ENCODE measurements around the gene ANGPTL4.
"Not testable (repeated sequence)": the region's sequence is repeated elsewhere in the genome, so short reads cannot be mapped to it uniquely, and the experiment has no call there.

The ANGPTL4 gene

GRCh38 chr19:8371011-8371804 lies 7.3 kb downstream of the ANGPTL4 start:
- no peak overlapping the region for H3K27ac ChIP-seq (ENCODE audit: insufficient read depth in 1 of 2, low read depth in 1 of 2, low read length in 2 of 2, poor library complexity in 1 of 2, severe bottlenecking in 2 of 2)
- peaks cover 0 to 6% (median 0%) of the 10 kb centered on the region in 4 experiments for H3K36me3 ChIP-seq (ENCODE audit: control insufficient read depth in 4 of 4, insufficient read depth in 4 of 4, low read length in 3 of 4)
- H3K9me3 ChIP-seq (ENCODE audit: control extremely low read depth in 1 of 5, control insufficient read depth in 4 of 5, insufficient read depth in 2 of 5, low read depth in 1 of 5, low read length in 4 of 5) = no peaks in the 10 kb centered on the region
- peaks cover 0 to 24% (median 20%) of the 10 kb centered on the region in 4 experiments for H3K4me1 ChIP-seq (ENCODE audit: control extremely low read depth in 1 of 4, control insufficient read depth in 4 of 4, insufficient read depth in 4 of 4, low read length in 3 of 4)
- DNase-seq = peak; percentile 52 to 92 (median 85)
- ChIA-PET POLR2A (no interaction called here), CTCF (interaction anchor here (1.0 to 2.1 kb wide), 3 partner anchors 13 to 18 kb away, joined by 3 to 10 read pairs (median 3); no protein-coding TSS in a partner anchor)
- WGBS (ENCODE audit: insufficient coverage) = 78% methylated on average over 25 of the region's 28 CpGs
- H3K27me3 ChIP-seq (replicated peaks in 2 of 5; ENCODE audit: control insufficient read depth in 4 of 5, insufficient read depth in 5 of 5, low read length in 4 of 5) = peaks cover 0 to 20% (median 7%) of the 10 kb centered on the region in 5 experiments
- peak overlapping the region in 1 of 7 experiments; percentile 8 for H3K4me3 ChIP-seq (ENCODE audit: control insufficient read depth in 1 of 7, extremely low read depth in 1 of 7, insufficient read depth in 4 of 7, low read depth in 2 of 7, low read length in 6 of 7)

GRCh38 chr19:8373867-8374813 lies 10.2 kb downstream of the ANGPTL4 start:
- peaks cover 0 to 10% (median 8%) of the 10 kb centered on the region in 4 experiments for H3K4me1 ChIP-seq (ENCODE audit: control extremely low read depth in 1 of 4, control insufficient read depth in 4 of 4, insufficient read depth in 4 of 4, low read length in 3 of 4)
- CTCF ChIA-PET = interaction anchor here (0.6 kb wide), 1 partner anchor 131 kb away, joined by 3 read pairs; no protein-coding TSS in a partner anchor
- no peak overlapping the region for H3K27ac ChIP-seq (ENCODE audit: insufficient read depth in 1 of 2, low read depth in 1 of 2, low read length in 2 of 2, poor library complexity in 1 of 2, severe bottlenecking in 2 of 2)
- 97% methylated on average over 25 of the region's 26 CpGs for WGBS (ENCODE audit: insufficient coverage)
- DNase-seq = no peak
- no peaks in the 10 kb centered on the region for H3K27me3 ChIP-seq (replicated peaks in 2 of 5; ENCODE audit: control insufficient read depth in 4 of 5, insufficient read depth in 5 of 5, low read length in 4 of 5)
- H3K36me3 ChIP-seq (ENCODE audit: control insufficient read depth in 4 of 4, insufficient read depth in 4 of 4, low read length in 3 of 4) = peaks cover 0 to 6% (median 0%) of the 10 kb centered on the region in 4 experiments
- H3K4me3 ChIP-seq (ENCODE audit: control insufficient read depth in 1 of 7, extremely low read depth in 1 of 7, insufficient read depth in 4 of 7, low read depth in 2 of 7, low read length in 6 of 7) = no peak overlapping the region
- POLR2A ChIA-PET = no interaction called here
- no peaks in the 10 kb centered on the region for H3K9me3 ChIP-seq (ENCODE audit: control extremely low read depth in 1 of 5, control insufficient read depth in 4 of 5, insufficient read depth in 2 of 5, low read depth in 1 of 5, low read length in 4 of 5)

- H3K36me3 ChIP-seq (ENCODE audit: control insufficient read depth in 4 of 4, insufficient read depth in 4 of 4, low read length in 3 of 4); CTCF ChIA-PET; H3K4me3 ChIP-seq (ENCODE audit: control insufficient read depth in 1 of 7, extremely low read depth in 1 of 7, insufficient read depth in 4 of 7, low read depth in 2 of 7, low read length in 6 of 7); H3K4me1 ChIP-seq (ENCODE audit: control extremely low read depth in 1 of 4, control insufficient read depth in 4 of 4, insufficient read depth in 4 of 4, low read length in 3 of 4); H3K27ac ChIP-seq (ENCODE audit: insufficient read depth in 1 of 2, low read depth in 1 of 2, low read length in 2 of 2, poor library complexity in 1 of 2, severe bottlenecking in 2 of 2); H3K27me3 ChIP-seq (replicated peaks in 2 of 5; ENCODE audit: control insufficient read depth in 4 of 5, insufficient read depth in 5 of 5, low read length in 4 of 5); DNase-seq; H3K9me3 ChIP-seq (ENCODE audit: control extremely low read depth in 1 of 5, control insufficient read depth in 4 of 5, insufficient read depth in 2 of 5, low read depth in 1 of 5, low read length in 4 of 5); POLR2A ChIA-PET: not testable (repeated sequence)
- WGBS (ENCODE audit: insufficient coverage) = 93% methylated on average over 23 of the region's 32 CpGs
These were observed 11.8 kb downstream of the ANGPTL4 start for GRCh38 chr19:8375766-8376165.

GRCh38 chr19:8376373-8376974 lies 12.5 kb downstream of the ANGPTL4 start:
- H3K4me1 ChIP-seq (ENCODE audit: control extremely low read depth in 1 of 4, control insufficient read depth in 4 of 4, insufficient read depth in 4 of 4, low read length in 3 of 4); DNase-seq; H3K4me3 ChIP-seq (ENCODE audit: control insufficient read depth in 1 of 7, extremely low read depth in 1 of 7, insufficient read depth in 4 of 7, low read depth in 2 of 7, low read length in 6 of 7); H3K36me3 ChIP-seq (ENCODE audit: control insufficient read depth in 4 of 4, insufficient read depth in 4 of 4, low read length in 3 of 4); H3K27ac ChIP-seq (ENCODE audit: insufficient read depth in 1 of 2, low read depth in 1 of 2, low read length in 2 of 2, poor library complexity in 1 of 2, severe bottlenecking in 2 of 2); H3K27me3 ChIP-seq (replicated peaks in 2 of 5; ENCODE audit: control insufficient read depth in 4 of 5, insufficient read depth in 5 of 5, low read length in 4 of 5); H3K9me3 ChIP-seq (ENCODE audit: control extremely low read depth in 1 of 5, control insufficient read depth in 4 of 5, insufficient read depth in 2 of 5, low read depth in 1 of 5, low read length in 4 of 5); POLR2A ChIA-PET: not testable (repeated sequence)
- WGBS (ENCODE audit: insufficient coverage) = 96% methylated on average over 7 of the region's 10 CpGs
- CTCF ChIA-PET = interaction anchor here (1.2 to 2.3 kb wide), 2 partner anchors 17 to 22 kb away, joined by 5 to 10 read pairs; no protein-coding TSS in a partner anchor

- H3K9me3 ChIP-seq (ENCODE audit: control extremely low read depth in 1 of 5, control insufficient read depth in 4 of 5, insufficient read depth in 2 of 5, low read depth in 1 of 5, low read length in 4 of 5) = peaks cover 0 to 3% (median 0%) of the 10 kb centered on the region in 5 experiments
- no CpG with 5 or more reads among the region's 1 CpG for WGBS (ENCODE audit: insufficient coverage)
- no peaks in the 10 kb centered on the region for H3K27me3 ChIP-seq (replicated peaks in 2 of 5; ENCODE audit: control insufficient read depth in 4 of 5, insufficient read depth in 5 of 5, low read length in 4 of 5)
- peaks cover 0 to 6% (median 0%) of the 10 kb centered on the region in 4 experiments for H3K36me3 ChIP-seq (ENCODE audit: control insufficient read depth in 4 of 4, insufficient read depth in 4 of 4, low read length in 3 of 4)
- no peak overlapping the region for H3K4me3 ChIP-seq (ENCODE audit: control insufficient read depth in 1 of 7, extremely low read depth in 1 of 7, insufficient read depth in 4 of 7, low read depth in 2 of 7, low read length in 6 of 7)
- ChIA-PET CTCF (interaction anchor here (1.0 to 2.3 kb wide), 5 partner anchors 10 to 26 kb away, joined by 3 to 10 read pairs (median 5); no protein-coding TSS in a partner anchor), POLR2A (no interaction called here)
- H3K27ac ChIP-seq (ENCODE audit: insufficient read depth in 1 of 2, low read depth in 1 of 2, low read length in 2 of 2, poor library complexity in 1 of 2, severe bottlenecking in 2 of 2) = no peak overlapping the region
- DNase-seq = no peak
- no peaks in the 10 kb centered on the region for H3K4me1 ChIP-seq (ENCODE audit: control extremely low read depth in 1 of 4, control insufficient read depth in 4 of 4, insufficient read depth in 4 of 4, low read length in 3 of 4)
These were observed 13.6 kb downstream of the ANGPTL4 start for GRCh38 chr19:8377598-8377997.

GRCh38 chr19:8379156-8379891 lies 15.4 kb downstream of the ANGPTL4 start:
- H3K9me3 ChIP-seq (ENCODE audit: control extremely low read depth in 1 of 5, control insufficient read depth in 4 of 5, insufficient read depth in 2 of 5, low read depth in 1 of 5, low read length in 4 of 5); DNase-seq; H3K4me3 ChIP-seq (ENCODE audit: control insufficient read depth in 1 of 7, extremely low read depth in 1 of 7, insufficient read depth in 4 of 7, low read depth in 2 of 7, low read length in 6 of 7); H3K36me3 ChIP-seq (ENCODE audit: control insufficient read depth in 4 of 4, insufficient read depth in 4 of 4, low read length in 3 of 4); H3K27ac ChIP-seq (ENCODE audit: insufficient read depth in 1 of 2, low read depth in 1 of 2, low read length in 2 of 2, poor library complexity in 1 of 2, severe bottlenecking in 2 of 2); POLR2A ChIA-PET; H3K27me3 ChIP-seq (replicated peaks in 2 of 5; ENCODE audit: control insufficient read depth in 4 of 5, insufficient read depth in 5 of 5, low read length in 4 of 5); H3K4me1 ChIP-seq (ENCODE audit: control extremely low read depth in 1 of 4, control insufficient read depth in 4 of 4, insufficient read depth in 4 of 4, low read length in 3 of 4): not testable (repeated sequence)
- WGBS (ENCODE audit: insufficient coverage) = 96% methylated on average over 13 of the region's 13 CpGs
- CTCF ChIA-PET = interaction anchor here (0.8 kb wide), 1 partner anchor 15 kb away, joined by 3 read pairs; no protein-coding TSS in a partner anchor

All from common myeloid progenitor, CD34-positive (primary cell).